OCI-LY7 (cell line): ENCODE measurements around the gene ELK3. TPM values are rescaled to one million over a fixed set of nuclear protein-coding genes. Genes with fewer than 3 reads are reported as not detected.

Source experiments
- BruUV-seq: library from RNA; stranded (reverse); fragments of 400-500 nt; replicated peaks from 2 replicates; lab custom pipeline; 2021; lab: Mats Ljungman, UMichigan
- CTCF ChIA-PET: fragments of 300-600 bp; sonication (Branson Sonifier 250); formaldehyde crosslinking; loops from one replicate; lab custom pipeline; 2022; ENCODE audit warnings: antibody characterized with exemption; ENCODE audit not compliant: unreplicated experiment; lab: Charles Lee
- POLR2A ChIA-PET: fragments of 300-600 bp; sonication (Branson Sonifier 250); formaldehyde crosslinking; loops from one replicate; lab custom pipeline; 2022; ENCODE audit warnings: antibody characterized with exemption; lab: Charles Lee
- DNase-seq: peaks from one replicate; pipeline ENCODE4 v3.0.0-alpha.2; 2015; ENCODE audit warnings: low spot score
- H2AFZ ChIP-seq: fragments of 200-600 bp; sonication (generic), shearing (Covaris generic); 2 replicates; pipeline ENCODE4 v1.6.1; 2014; ENCODE audit warnings: mild to moderate bottlenecking, antibody characterized with exemption, low read length, moderate library complexity
- H3K27ac ChIP-seq: fragments of 200-600 bp; sonication (generic); 2 replicates; pipeline ENCODE4 v1.5.1; 2014; ENCODE audit warnings: mixed run types, low read depth, mild to moderate bottlenecking, moderate library complexity, low read length, inconsistent platforms; ENCODE audit not compliant: poor library complexity, severe bottlenecking
- H3K36me3 ChIP-seq: fragments of 200-600 bp; sonication (generic); 2 replicates; pipeline ENCODE4 v1.6.1; 2014; ENCODE audit warnings: mild to moderate bottlenecking, antibody characterized with exemption, low read length, moderate library complexity, mixed read lengths; ENCODE audit not compliant: insufficient read depth
- H3K4me1 ChIP-seq: fragments of 200-600 bp; sonication (generic); 2 replicates; pipeline ENCODE4 v1.5.1; 2014; ENCODE audit warnings: mild to moderate bottlenecking, low read length; ENCODE audit not compliant: insufficient read depth, poor library complexity, severe bottlenecking
- H3K4me2 ChIP-seq: fragments of 200-600 bp; sonication (generic); 2 replicates; pipeline ENCODE4 v1.6.1; 2014; ENCODE audit warnings: mild to moderate bottlenecking, low read length
- H3K4me3 ChIP-seq: fragments of 200-600 bp; sonication (generic); 2 replicates; pipeline ENCODE4 v1.5.1; 2014; ENCODE audit warnings: mild to moderate bottlenecking, low read depth, low read length; ENCODE audit not compliant: poor library complexity, severe bottlenecking
- H3K79me2 ChIP-seq: fragments of 200-600 bp; sonication (generic); 2 replicates; pipeline ENCODE4 v1.6.1; 2016; ENCODE audit warnings: low read depth, mild to moderate bottlenecking, low read length, moderate library complexity, mixed read lengths; ENCODE audit not compliant: insufficient read depth
- H3K9me2 ChIP-seq: fragments of 200-600 bp; sonication (generic); 2 replicates; pipeline ENCODE4 v1.6.1; 2016; ENCODE audit warnings: mild to moderate bottlenecking, low read length, mixed read lengths; ENCODE audit not compliant: insufficient read depth
- H3K9me3 ChIP-seq: fragments of 200-600 bp; sonication (generic); 2 replicates; pipeline ENCODE4 v1.6.1; 2014; ENCODE audit warnings: mild to moderate bottlenecking, mixed run types, low read length, mixed read lengths
- H4K20me1 ChIP-seq: fragments of 200-600 bp; sonication (generic); 2 replicates; pipeline ENCODE4 v1.6.1; 2014; ENCODE audit warnings: mild to moderate bottlenecking, antibody characterized with exemption, low read length, moderate library complexity, mixed read lengths; ENCODE audit not compliant: insufficient read depth
- EZH2phosphoT487 ChIP-seq: fragments of 200-600 bp; sonication (generic); IDR thresholded peaks from 2 replicates; pipeline ENCODE4 v1.6.1; 2018; ENCODE audit warnings: low read depth, borderline replicate concordance, mild to moderate bottlenecking, mixed run types, antibody characterized with exemption, low read length, moderate library complexity, mixed read lengths
- intact Hi-C: fragments of 100-400 bp; cut with micrococcal nuclease; formaldehyde crosslinking; loops from one replicate; pipeline ENCODE4 v1.10.0; 2022; ENCODE audit not compliant: unreplicated experiment
- total RNA-seq, 2 experiments: library from RNA; depleted of rRNA in 1 of 2; stranded (reverse); fragments of >200 nt in 1 of 2; shearing (Covaris generic) in 1 of 2; gene quantifications; 2 replicates each; pipeline ENCODE4 v1.2.3, GENCODE V29; 2014 to 2022
- TF ChIP-seq, protein P1 (sequence below): fragments of 200-600 bp; sonication (generic); conservative IDR thresholded peaks from 2 replicates; pipeline ENCODE4 v1.5.1; 2014; ENCODE audit warnings: mild to moderate bottlenecking, antibody characterized with exemption, low read length, moderate library complexity, mixed read lengths

The ELK3 gene
- total RNA-seq, 2 experiments from 2014 or later, result 1.9 to 4.2 TPM

DNA sequence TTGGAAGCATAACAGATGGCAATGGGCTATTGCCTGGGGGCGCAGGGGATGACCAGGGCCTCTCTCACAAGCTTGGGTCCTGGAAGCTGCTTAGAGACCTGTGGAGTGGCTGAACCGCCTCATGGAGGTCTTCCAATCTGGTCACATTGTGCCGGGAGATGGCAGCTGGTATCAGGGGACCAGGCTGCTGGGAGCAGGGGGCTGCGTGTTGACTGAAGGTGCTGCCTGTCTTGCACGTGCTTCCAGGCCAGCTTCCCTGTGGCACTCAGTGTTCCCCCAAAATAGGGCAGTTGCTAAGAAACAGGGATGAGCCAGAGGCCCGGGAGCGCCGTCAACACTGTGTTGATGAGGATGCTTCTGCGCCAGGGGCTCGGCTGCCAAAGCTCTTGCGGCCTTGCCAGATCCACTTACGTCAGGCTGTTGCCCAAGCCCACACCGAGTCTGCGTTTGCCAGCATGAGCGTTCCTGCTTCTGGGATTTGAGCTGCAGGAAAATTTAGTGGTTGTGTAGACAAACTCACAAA, 39.8 kb downstream of the ELK3 start:
- ChIA-PET CTCF (no interaction called here), POLR2A (interaction anchor here (1.0 kb wide), 1 partner anchor 18 kb away, joined by 3 read pairs; no protein-coding TSS in a partner anchor)
- Histone ChIP-seq H2AFZ (no peak overlapping the region), H3K9me2 (no peaks in the 10 kb centered on the region), H3K4me1 (no peaks in the 10 kb centered on the region), H3K36me3 (no peaks in the 10 kb centered on the region), H3K79me2 (no peaks in the 10 kb centered on the region), H3K9me3 (no peaks in the 10 kb centered on the region), H3K4me2 (no peak overlapping the region), H4K20me1 (no peaks in the 10 kb centered on the region), H3K27ac (no peak overlapping the region), H3K4me3 (no peak overlapping the region)
- intact Hi-C loops, result no loop called here
- TF ChIP-seq, protein P1, sequence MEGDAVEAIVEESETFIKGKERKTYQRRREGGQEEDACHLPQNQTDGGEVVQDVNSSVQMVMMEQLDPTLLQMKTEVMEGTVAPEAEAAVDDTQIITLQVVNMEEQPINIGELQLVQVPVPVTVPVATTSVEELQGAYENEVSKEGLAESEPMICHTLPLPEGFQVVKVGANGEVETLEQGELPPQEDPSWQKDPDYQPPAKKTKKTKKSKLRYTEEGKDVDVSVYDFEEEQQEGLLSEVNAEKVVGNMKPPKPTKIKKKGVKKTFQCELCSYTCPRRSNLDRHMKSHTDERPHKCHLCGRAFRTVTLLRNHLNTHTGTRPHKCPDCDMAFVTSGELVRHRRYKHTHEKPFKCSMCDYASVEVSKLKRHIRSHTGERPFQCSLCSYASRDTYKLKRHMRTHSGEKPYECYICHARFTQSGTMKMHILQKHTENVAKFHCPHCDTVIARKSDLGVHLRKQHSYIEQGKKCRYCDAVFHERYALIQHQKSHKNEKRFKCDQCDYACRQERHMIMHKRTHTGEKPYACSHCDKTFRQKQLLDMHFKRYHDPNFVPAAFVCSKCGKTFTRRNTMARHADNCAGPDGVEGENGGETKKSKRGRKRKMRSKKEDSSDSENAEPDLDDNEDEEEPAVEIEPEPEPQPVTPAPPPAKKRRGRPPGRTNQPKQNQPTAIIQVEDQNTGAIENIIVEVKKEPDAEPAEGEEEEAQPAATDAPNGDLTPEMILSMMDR, result no peak
- no peak for TF ChIP-seq EZH2phosphoT487
- no peak for DNase-seq
- BruUV-seq, result no TSS peak

DNA sequence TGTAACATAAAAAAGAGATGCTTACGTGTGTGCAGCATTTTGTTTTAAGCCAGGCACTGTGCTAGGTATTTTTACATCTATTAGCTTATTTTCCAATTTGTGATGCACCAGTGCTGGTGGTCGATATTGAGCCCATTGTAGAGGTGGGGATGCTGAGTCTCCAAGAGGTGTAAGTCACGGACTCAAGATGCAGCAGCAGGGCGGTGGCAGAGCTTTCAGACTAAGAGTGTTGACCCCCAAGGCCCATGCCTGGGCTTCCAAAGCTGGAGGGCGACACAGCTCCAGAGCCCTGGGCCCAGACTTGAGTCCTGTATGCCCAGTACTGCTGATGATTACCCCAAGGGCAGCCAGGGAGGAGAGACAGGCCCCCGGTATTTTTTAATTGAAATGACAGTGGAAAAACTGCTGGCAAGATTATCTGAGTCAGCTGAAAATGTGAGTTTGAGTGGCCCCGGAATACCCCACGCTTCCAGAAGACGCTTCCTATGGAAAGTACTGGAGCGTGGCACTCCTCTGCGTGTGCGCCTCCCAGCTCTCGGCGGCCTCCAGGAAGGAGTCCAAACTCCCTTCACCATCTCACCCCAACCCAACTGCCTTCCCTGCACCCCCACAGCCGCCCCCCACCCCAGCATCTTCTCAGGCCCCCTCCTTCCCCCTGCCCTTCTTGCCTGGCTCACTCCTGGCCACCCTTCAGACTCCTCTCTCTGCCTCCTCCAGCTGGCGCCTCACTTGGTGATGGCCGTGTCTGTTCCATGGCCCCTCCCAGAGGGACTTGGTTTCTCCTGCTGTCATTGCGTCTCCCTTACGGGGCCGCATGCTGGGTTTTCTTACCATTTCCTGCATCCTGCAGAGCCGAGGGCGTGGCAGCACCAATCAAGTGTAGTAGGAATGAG, 40.7 kb downstream of the ELK3 start:
- ChIA-PET POLR2A (no interaction called here), CTCF (interaction anchor here (0.6 kb wide), 1 partner anchor 222 kb away, joined by 6 read pairs; no protein-coding TSS in a partner anchor)
- no peaks in the 10 kb centered on the region for H3K4me1 ChIP-seq

More for the DNA sequence above, 40.7 kb downstream of the ELK3 start:
- BruUV-seq, result no TSS peak
- no peaks in the 10 kb centered on the region for H4K20me1 ChIP-seq
- H3K9me2 ChIP-seq, result no peaks in the 10 kb centered on the region
- H3K79me2 ChIP-seq, result no peaks in the 10 kb centered on the region
- intact Hi-C loops, result no loop called here
- H3K27ac ChIP-seq, result no peak overlapping the region
- H3K4me3 ChIP-seq, result no peak overlapping the region
- TF ChIP-seq EZH2phosphoT487, result no peak
- TF ChIP-seq, protein P1, result no peak
- no peaks in the 10 kb centered on the region for H3K36me3 ChIP-seq
- no peaks in the 10 kb centered on the region for H3K9me3 ChIP-seq
- no peak overlapping the region for H2AFZ ChIP-seq
- H3K4me2 ChIP-seq, result no peak overlapping the region
- no peak for DNase-seq
